ENCODE data around the gene ZBED1.
"Not testable (repeated sequence)": the region's sequence is repeated elsewhere in the genome, so short reads cannot be mapped to it uniquely, and the experiment has no call there.

ZBED1 gene

GRCh38 chrX:2517055-2517454 is 16.3 kb upstream of the ZBED1 start:
- no peak for DNase-seq

GRCh38 chrX:2516623-2517022 is 15.8 kb upstream of the ZBED1 start:
- DNase-seq = no peak

- DNase-seq = no peak
Measured at GRCh38 chrX:2514131-2514530, 13.4 kb upstream of the ZBED1 start.

- DNase-seq = no peak
Measured at GRCh38 chrX:2513121-2513664, 12.4 kb upstream of the ZBED1 start.

GRCh38 chrX:2512501-2512900 is 11.7 kb upstream of the ZBED1 start:
- DNase-seq = no peak

- no peak for DNase-seq
Measured at GRCh38 chrX:2511326-2511725, 10.6 kb upstream of the ZBED1 start.

GRCh38 chrX:2508648-2509335 is 8.0 kb upstream of the ZBED1 start:
- no peak for DNase-seq

- no peak for DNase-seq
Measured at GRCh38 chrX:2507904-2508627, 7.3 kb upstream of the ZBED1 start.

GRCh38 chrX:2507196-2507595 is 6.4 kb upstream of the ZBED1 start:
- DNase-seq = no peak

- DNase-seq = not testable (repeated sequence)
Measured at GRCh38 chrX:2505341-2505740, 4.6 kb upstream of the ZBED1 start.

GRCh38 chrX:2504706-2505332 is 4.0 kb upstream of the ZBED1 start:
- no peak for DNase-seq

- DNase-seq = no peak
Measured at GRCh38 chrX:2503591-2504500, 3.1 kb upstream of the ZBED1 start.

GRCh38 chrX:2502668-2503519 is 2.1 kb upstream of the ZBED1 start:
- no peak for DNase-seq

GRCh38 chrX:2502120-2502667 is 1.4 kb upstream of the ZBED1 start:
- no peak for DNase-seq

GRCh38 chrX:2501559-2502102 is 855 bp upstream of the ZBED1 start:
- DNase-seq = no peak

- DNase-seq = no peak
Measured at GRCh38 chrX:2500091-2500802, 529 bp downstream of the ZBED1 start.

GRCh38 chrX:2499507-2499906 is 1.3 kb downstream of the ZBED1 start:
- no peak for DNase-seq

- DNase-seq = no peak
Measured at GRCh38 chrX:2498781-2499302, 1.9 kb downstream of the ZBED1 start.

GRCh38 chrX:2497961-2498780 is 2.6 kb downstream of the ZBED1 start:
- DNase-seq = no peak

All from OCI-M1 (cell line).